AG04450 (cell line): Measurements from ENCODE around the gene MED25. TPM values are rescaled to one million over a fixed set of nuclear protein-coding genes. Genes with fewer than 3 reads are reported as not detected.

Source experiments
- CTCF ChIA-PET: fragments of 300-600, 350-600 bp; formaldehyde crosslinking; extraction: SDS; loops from one replicate; lab custom pipeline; 2022; ENCODE audit warnings: antibody characterized with exemption, inconsistent platforms; lab: Charles Lee
- POLR2A ChIA-PET: fragments of 350-600 bp; formaldehyde crosslinking; extraction: SDS; loops from one replicate; lab custom pipeline; 2021; ENCODE audit warnings: antibody characterized with exemption, inconsistent platforms; lab: Yijun Ruan, JAX
- DNase-seq: peaks from one replicate; pipeline ENCODE4 v3.0.0-alpha.2; 2011; ENCODE audit warnings: low read depth, low spot score
- H3K27ac ChIP-seq: one replicate; pipeline ENCODE4 v1.5.1; 2012; ENCODE audit warnings: low read depth, low read length, control low read depth
- H3K27me3 ChIP-seq: one replicate; pipeline ENCODE4 v1.6.0; 2012; ENCODE audit warnings: low read length; ENCODE audit not compliant: control insufficient read depth, insufficient read depth
- H3K4me3 ChIP-seq: 2 replicates; pipeline ENCODE4 v1.5.1; 2011; ENCODE audit warnings: mild to moderate bottlenecking, low read depth, low read length, control low read depth
- H3K9me3 ChIP-seq: 2 replicates; pipeline ENCODE4 v1.5.1; 2012; ENCODE audit warnings: low read length; ENCODE audit not compliant: control insufficient read depth, insufficient read depth
- CTCF ChIP-seq: IDR thresholded peaks from 2 replicates; pipeline ENCODE4 v1.5.1; 2011; ENCODE audit warnings: low read depth, low read length, control low read depth, inconsistent platforms
- polyA plus RNA-seq: library from polyadenylated mRNA; depleted of rRNA; stranded (reverse); fragments of >200 nt; gene quantifications from 2 replicates; pipeline ENCODE4 v1.2.3, GENCODE V29; 2011; rRNA removed
- small RNA-seq: library from RNA; depleted of rRNA; stranded (forward); fragments of <200 nt; gene quantifications from one replicate; pipeline ENCODE3, GENCODE V24; 2012; ENCODE audit warnings: low read depth; ENCODE audit not compliant: insufficient read length

The MED25 gene
- polyA plus RNA-seq, 1 experiment: 12.6 TPM

- Histone ChIP-seq H3K27ac (no peak overlapping the region), H3K27me3 (no peaks in the 10 kb centered on the region), H3K4me3 (no peak overlapping the region), H3K9me3 (peaks cover 19% of the 10 kb centered on the region)
- no peak for TF ChIP-seq CTCF
- ChIA-PET CTCF (no interaction called here), POLR2A (no interaction called here)
- no peak for DNase-seq
Measured at GRCh38 chr19:49884760-49885159, 66.7 kb downstream of the MED25 start.

Small RNAs within 50 kb of the gene (small RNA-seq; reads per million reads assigned to genes)
- not detected for gene MIR4749
- gene MIR6799: 2.2 reads per million

Other genes with a start within 250 kb of the MED25 start
- 43.9 and 77.5 TPM in 2 replicates for gene NOSIP, start 237.7 kb upstream of the MED25 start, polyA plus RNA-seq
- gene PRRG2, start 237.0 kb upstream of the MED25 start, polyA plus RNA-seq: 0.31 and 0.35 TPM in 2 replicates
- 0.36 and 0.66 TPM in 2 replicates for gene PRR12, start 227.1 kb upstream of the MED25 start, polyA plus RNA-seq
- gene RRAS, start 178.1 kb upstream of the MED25 start, polyA plus RNA-seq: 64.2 and 93.3 TPM in 2 replicates
- 2.5 and 3.5 TPM in 2 replicates for gene SCAF1, start 176.1 kb upstream of the MED25 start, polyA plus RNA-seq
- gene IRF3, start 152.4 kb upstream of the MED25 start, polyA plus RNA-seq: 33.5 and 54.9 TPM in 2 replicates
- 8.8 and 10.9 TPM in 2 replicates for gene BCL2L12, start 152.4 kb upstream of the MED25 start, polyA plus RNA-seq
- gene PRMT1, start 141.0 kb upstream of the MED25 start, polyA plus RNA-seq: 287 and 305 TPM in 2 replicates
- gene ADM5, start 128.7 kb upstream of the MED25 start, polyA plus RNA-seq: 0.19 and 0.33 TPM in 2 replicates
- gene CPT1C, start 127.2 kb upstream of the MED25 start, polyA plus RNA-seq: 20.3 and 24.2 TPM in 2 replicates
- gene TSKS, start 55.0 kb upstream of the MED25 start, polyA plus RNA-seq: not detected in 2 replicates
- 59.1 and 82.2 TPM in 2 replicates for gene AP2A1, start 51.3 kb upstream of the MED25 start, polyA plus RNA-seq
- 6.9 and 9.0 TPM in 2 replicates for gene FUZ, start 5.0 kb upstream of the MED25 start, polyA plus RNA-seq
- 37.6 and 58.5 TPM in 2 replicates for gene PTOV1, start 32.9 kb downstream of the MED25 start, polyA plus RNA-seq
- gene PNKP, start 49.3 kb downstream of the MED25 start, polyA plus RNA-seq: 13.0 and 13.1 TPM in 2 replicates
- 27.5 and 33.1 TPM in 2 replicates for gene AKT1S1, start 59.1 kb downstream of the MED25 start, polyA plus RNA-seq
- 15.6 and 23.0 TPM in 2 replicates for gene TBC1D17, start 59.4 kb downstream of the MED25 start, polyA plus RNA-seq
- gene IL4I1, start 78.6 kb downstream of the MED25 start, polyA plus RNA-seq: 0.30 and 0.92 TPM in 2 replicates
- gene ATF5, start 110.9 kb downstream of the MED25 start, polyA plus RNA-seq: 6.3 and 6.8 TPM in 2 replicates
- 12.4 and 16.9 TPM in 2 replicates for gene NUP62, start 111.2 kb downstream of the MED25 start, polyA plus RNA-seq
- not detected in 2 replicates for gene SIGLEC11, start 142.9 kb downstream of the MED25 start, polyA plus RNA-seq
- 22.5 and 24.7 TPM in 2 replicates for gene VRK3, start 207.1 kb downstream of the MED25 start, polyA plus RNA-seq
- 6.2 and 6.5 TPM in 2 replicates for gene ZNF473, start 207.7 kb downstream of the MED25 start, polyA plus RNA-seq